Measurements from ENCODE around the gene VIPR2. TPM values are rescaled to one million over a fixed set of nuclear protein-coding genes. Genes with fewer than 3 reads are reported as not detected.

The VIPR2 gene
- polyA plus RNA-seq, 3 donors: not detected

- Histone ChIP-seq H3K4me2 (replicated peaks; ENCODE audit: extremely low read depth, low read length, poor library complexity, severe bottlenecking) (no peak overlapping the region), H3K9ac (ENCODE audit: insufficient read depth, low read length, poor library complexity, severe bottlenecking) (no peak overlapping the region), H3K4me1 (ENCODE audit: control insufficient read depth in 1 of 2, insufficient read depth in 2 of 2, low read length in 2 of 2) (no peaks in the 10 kb centered on the region), H3K27ac (ENCODE audit: low read depth in 1 of 2, low read length in 2 of 2) (no peak overlapping the region), H4K20me1 (ENCODE audit: insufficient read depth, low read length) (no peaks in the 10 kb centered on the region), H3K36me3 (replicated peaks in 1 of 2; ENCODE audit: control insufficient read depth in 1 of 2, insufficient read depth in 2 of 2, low read length in 2 of 2) (no peaks in the 10 kb centered on the region), H2AFZ (ENCODE audit: insufficient read depth, low read depth, low read length, poor library complexity, severe bottlenecking) (no peak overlapping the region), H3K4me3 (replicated peaks in 1 of 3; ENCODE audit: low read depth in 2 of 3, low read length in 3 of 3) (no peak overlapping the region), H3K27me3 (ENCODE audit: control insufficient read depth in 2 of 2, insufficient read depth in 2 of 2, low read length in 2 of 2) (no peaks in the 10 kb centered on the region), H3K9me3 (replicated peaks in 1 of 2; ENCODE audit: control insufficient read depth in 1 of 2, insufficient read depth in 1 of 2, low read length in 2 of 2) (no peaks in the 10 kb centered on the region), H3K79me2 (ENCODE audit: insufficient read depth, low read length) (no peaks in the 10 kb centered on the region)
- H3K36me3 Mint-ChIP-seq: no peaks in the 10 kb centered on the region
- WGBS (ENCODE audit: insufficient coverage): 98% methylated on average over 6 of the region's 7 CpGs
- peaks cover 0 to 7% (median 0%) of the 10 kb centered on the region in 7 donors for H3K9me3 Mint-ChIP-seq
- intact Hi-C loops (cut with micrococcal nuclease): no loop called here
- H3K27ac Mint-ChIP-seq: no peak overlapping the region
- no peak for TF ChIP-seq CTCF (IDR thresholded peaks at IDR 0.05)
- no peak for DNase-seq
- no peak overlapping the region for H3K4me3 Mint-ChIP-seq
- H3K4me1 Mint-ChIP-seq: no peaks in the 10 kb centered on the region
- H3K27me3 Mint-ChIP-seq (ENCODE audit: low read depth in 3 of 3): peaks cover 7 to 9% (median 8%) of the 10 kb centered on the region in 3 donors
Measured at GRCh38 chr7:159122276-159122675, 22.4 kb downstream of the VIPR2 start.

- no peak overlapping the region for H3K4me3 ChIP-seq (replicated peaks in 1 of 3; ENCODE audit: low read depth in 2 of 3, low read length in 3 of 3)
- no peaks in the 10 kb centered on the region for H3K36me3 ChIP-seq (replicated peaks in 1 of 2; ENCODE audit: control insufficient read depth in 1 of 2, insufficient read depth in 2 of 2, low read length in 2 of 2)
- no peaks in the 10 kb centered on the region for H3K4me1 ChIP-seq (ENCODE audit: control insufficient read depth in 1 of 2, insufficient read depth in 2 of 2, low read length in 2 of 2)
- WGBS (ENCODE audit: insufficient coverage): no CpG with 5 or more reads among the region's 4 CpGs
- no peak overlapping the region for H3K9ac ChIP-seq (ENCODE audit: insufficient read depth, low read length, poor library complexity, severe bottlenecking)
- H3K27ac Mint-ChIP-seq: no peak overlapping the region
- no peaks in the 10 kb centered on the region for H3K36me3 Mint-ChIP-seq
- no peak overlapping the region for H3K4me2 ChIP-seq (replicated peaks; ENCODE audit: extremely low read depth, low read length, poor library complexity, severe bottlenecking)
- H2AFZ ChIP-seq (ENCODE audit: insufficient read depth, low read depth, low read length, poor library complexity, severe bottlenecking): no peak overlapping the region
- no peaks in the 10 kb centered on the region for H3K9me3 ChIP-seq (replicated peaks in 1 of 2; ENCODE audit: control insufficient read depth in 1 of 2, insufficient read depth in 1 of 2, low read length in 2 of 2)
- no peak for DNase-seq
- no peaks in the 10 kb centered on the region for H3K79me2 ChIP-seq (ENCODE audit: insufficient read depth, low read length)
- H3K27me3 Mint-ChIP-seq (ENCODE audit: low read depth in 3 of 3): peaks cover 6 to 14% (median 8%) of the 10 kb centered on the region in 3 donors
- intact Hi-C loops (cut with micrococcal nuclease): no loop called here
- no peaks in the 10 kb centered on the region for H3K4me1 Mint-ChIP-seq
- no peak for TF ChIP-seq CTCF (IDR thresholded peaks at IDR 0.05)
- H3K27ac ChIP-seq (ENCODE audit: low read depth in 1 of 2, low read length in 2 of 2): no peak overlapping the region
- H4K20me1 ChIP-seq (ENCODE audit: insufficient read depth, low read length): no peaks in the 10 kb centered on the region
- peaks cover 0 to 7% (median 0%) of the 10 kb centered on the region in 7 donors for H3K9me3 Mint-ChIP-seq
- H3K27me3 ChIP-seq (ENCODE audit: control insufficient read depth in 2 of 2, insufficient read depth in 2 of 2, low read length in 2 of 2): no peaks in the 10 kb centered on the region
- no peak overlapping the region for H3K4me3 Mint-ChIP-seq
Measured at GRCh38 chr7:159121476-159121875, 23.2 kb downstream of the VIPR2 start.

Measured in CD14-positive monocyte (primary cell).